ENCODE measurements around the gene DDX4.

DDX4 gene

GRCh38 chr5:55829956-55830355, 92.1 kb downstream of the DDX4 start:
- no peak for DNase-seq

- DNase-seq, result no peak
These were observed 94.6 kb downstream of the DDX4 start for GRCh38 chr5:55832446-55832845.

GRCh38 chr5:55836191-55836590, 98.3 kb downstream of the DDX4 start:
- DNase-seq, result no peak

- DNase-seq, result no peak
These were observed 104.1 kb downstream of the DDX4 start for GRCh38 chr5:55841976-55842375.

GRCh38 chr5:55847837-55848236, 110.0 kb downstream of the DDX4 start:
- DNase-seq, result no peak

- DNase-seq, result no peak
These were observed 110.9 kb downstream of the DDX4 start for GRCh38 chr5:55848783-55849182.

GRCh38 chr5:55850839-55851674, 113.2 kb downstream of the DDX4 start, which contains the start of gene IL31RA:
IL31RA (plus strand) TSS chr5:55851357; CDS start chr5:55851571, 214 bp downstream.
- no peak for DNase-seq

- DNase-seq, result no peak
These were observed 113.8 kb downstream of the DDX4 start for GRCh38 chr5:55851675-55851979.

GRCh38 chr5:55852503-55852902, 114.6 kb downstream of the DDX4 start:
- no peak for DNase-seq

- DNase-seq, result no peak
These were observed 115.3 kb downstream of the DDX4 start for GRCh38 chr5:55853041-55853670.

GRCh38 chr5:55853818-55854217, 116.0 kb downstream of the DDX4 start:
- DNase-seq, result no peak

GRCh38 chr5:55855509-55855908, 117.6 kb downstream of the DDX4 start:
- no peak for DNase-seq

GRCh38 chr5:55856516-55857246, 118.8 kb downstream of the DDX4 start:
- DNase-seq, result no peak

GRCh38 chr5:55857247-55857640, 119.4 kb downstream of the DDX4 start:
- DNase-seq, result no peak

- no peak for DNase-seq
These were observed 120.2 kb downstream of the DDX4 start for GRCh38 chr5:55858104-55858503.

GRCh38 chr5:55860288-55860687, 122.4 kb downstream of the DDX4 start:
- no peak for DNase-seq

- DNase-seq, result no peak
These were observed 122.8 kb downstream of the DDX4 start for GRCh38 chr5:55860709-55861108.

GRCh38 chr5:55864606-55865541, 127.0 kb downstream of the DDX4 start:
- DNase-seq, result no peak

- DNase-seq, result no peak
These were observed 128.0 kb downstream of the DDX4 start for GRCh38 chr5:55865831-55866230.

- no peak for DNase-seq
These were observed 128.6 kb downstream of the DDX4 start for GRCh38 chr5:55866485-55866884.

Measured in stimulated activated naive CD4-positive, alpha-beta T cell treated with Interleukin-2 at 50 U/mL for 16 hours (primary cell).